Activated CD8-positive, alpha-beta memory T cell treated with anti-CD3 and anti-CD28 coated beads, Interleukin-2, amount 10 ng/mL, durations not matched to agents 7 days and 5 days (primary cell): ENCODE results near the gene SIPA1L3. TPM values are rescaled to one million over a fixed set of nuclear protein-coding genes. Genes with fewer than 3 reads are reported as not detected.

Source experiments
- ATAC-seq: fragments of 150-1000 bp; cut with Tn5 transposase; one replicate; pipeline ENCODE4 v1.10.0; 2021; ENCODE audit warnings: moderate library complexity
- CTCF ChIA-PET: fragments of 350-600 bp; sonication (Branson Sonifier 250); formaldehyde crosslinking; loops from one replicate; lab custom pipeline; 2021; ENCODE audit warnings: antibody characterized with exemption; lab: Charles Lee
- DNase-seq: peaks from one replicate; pipeline ENCODE4 v3.0.0-alpha.2; 2020
- H3K27ac Mint-ChIP-seq: one replicate; pipeline ENCODE4 v1.8.0; 2021; ENCODE audit warnings: mild to moderate bottlenecking, mixed read lengths
- H3K27me3 Mint-ChIP-seq: one replicate; pipeline ENCODE4 v1.8.0; 2021; ENCODE audit warnings: mixed read lengths
- H3K36me3 Mint-ChIP-seq: one replicate; pipeline ENCODE4 v1.8.0; 2021; ENCODE audit warnings: mild to moderate bottlenecking, mixed read lengths
- H3K4me1 Mint-ChIP-seq: one replicate; pipeline ENCODE4 v1.8.0; 2021; ENCODE audit warnings: mixed read lengths
- H3K4me3 Mint-ChIP-seq: one replicate; pipeline ENCODE4 v1.8.0; 2021; ENCODE audit warnings: mild to moderate bottlenecking, moderate library complexity, mixed read lengths
- H3K9me3 Mint-ChIP-seq: one replicate; pipeline ENCODE4 v1.8.0; 2022; ENCODE audit warnings: low read depth, mixed read lengths
- total RNA-seq, 2 experiments: library from RNA; stranded (reverse); gene quantifications; one replicate each; pipeline ENCODE4 v1.2.3, GENCODE V29; 2021

SIPA1L3 gene
- total RNA-seq, 2 experiments from 2014 or later, result 16.6 to 21.6 TPM

DNA sequence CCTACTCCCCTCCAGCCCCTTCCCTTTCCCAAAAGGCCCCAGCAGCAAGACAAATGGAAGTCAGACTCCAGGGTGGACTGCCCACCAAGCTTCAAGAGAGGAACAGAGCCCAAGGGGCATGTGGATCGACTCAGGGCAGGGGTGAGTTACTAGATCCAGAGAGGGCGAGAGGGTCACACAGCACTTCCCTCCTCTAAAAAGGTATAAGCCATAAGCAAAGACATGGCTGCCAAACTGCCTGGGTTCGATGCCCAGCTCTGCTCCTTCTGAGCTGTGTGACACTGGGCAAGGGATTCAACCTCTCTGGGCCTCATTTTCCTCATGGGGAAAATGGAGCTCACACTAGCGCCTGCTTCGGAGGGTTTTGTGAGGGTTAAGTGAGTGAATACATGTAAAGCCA is 345.4 kb downstream of the SIPA1L3 start:
- CTCF ChIA-PET, result interaction anchor here (0.9 to 1.3 kb wide), 4 partner anchors 8 to 82 kb away, joined by 3 to 4 read pairs (median 4); no protein-coding TSS in a partner anchor
- no peak overlapping the region for H3K27ac Mint-ChIP-seq
- H3K36me3 Mint-ChIP-seq, result no peaks in the 10 kb centered on the region
- no peak for ATAC-seq
- no peak for DNase-seq
- H3K27me3 Mint-ChIP-seq, result peaks cover 19% of the 10 kb centered on the region
- H3K4me3 Mint-ChIP-seq, result no peak overlapping the region
- peaks cover 11% of the 10 kb centered on the region for H3K4me1 Mint-ChIP-seq
- H3K9me3 Mint-ChIP-seq, result no peaks in the 10 kb centered on the region

DNA sequence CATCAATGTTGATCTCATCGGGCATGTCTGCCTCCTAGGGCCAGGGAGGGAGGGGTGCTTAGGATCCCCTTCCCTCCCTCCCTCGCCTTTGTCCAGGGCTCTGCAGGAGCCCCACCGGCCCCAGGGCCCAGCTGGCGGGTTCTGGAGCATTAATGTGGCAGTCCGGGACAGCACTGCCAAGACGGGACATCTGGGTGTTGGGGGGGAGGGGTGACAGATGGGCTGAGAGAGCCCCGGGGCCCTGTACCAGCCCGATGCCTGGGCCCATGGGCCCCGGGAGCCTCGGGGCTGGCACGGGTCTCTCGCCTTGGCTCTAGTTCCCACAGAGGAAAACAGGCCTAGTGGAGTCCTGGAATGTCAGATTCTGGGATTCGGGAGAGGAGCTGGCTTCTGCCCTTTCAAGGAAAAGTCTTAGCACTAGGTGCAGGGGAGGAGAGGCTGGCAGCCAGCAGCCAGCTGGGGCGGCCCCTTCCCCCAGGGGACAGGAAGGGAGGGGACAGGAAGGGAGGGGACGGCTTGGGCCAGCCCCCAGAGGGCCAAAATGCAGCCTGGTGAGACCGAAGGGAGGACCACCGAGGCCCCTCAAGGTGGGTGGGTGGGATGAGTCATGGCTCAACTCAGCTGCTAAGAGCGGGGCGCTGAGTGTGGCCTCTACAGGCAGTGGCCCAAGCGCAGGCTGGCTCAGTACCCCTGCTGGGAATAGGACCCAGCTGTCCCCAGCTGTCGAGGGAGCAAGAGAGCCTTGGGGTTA is 346.1 kb downstream of the SIPA1L3 start:
- CTCF ChIA-PET, result interaction anchor here (0.9 to 1.1 kb wide), 2 partner anchors 9 to 19 kb away, joined by 3 read pairs; no protein-coding TSS in a partner anchor
- no peak overlapping the region for H3K27ac Mint-ChIP-seq
- H3K27me3 Mint-ChIP-seq, result peaks cover 22% of the 10 kb centered on the region
- no peaks in the 10 kb centered on the region for H3K9me3 Mint-ChIP-seq
- ATAC-seq (no peak), DNase-seq (no peak)
- no peaks in the 10 kb centered on the region for H3K36me3 Mint-ChIP-seq
- peaks cover 11% of the 10 kb centered on the region for H3K4me1 Mint-ChIP-seq
- no peak overlapping the region for H3K4me3 Mint-ChIP-seq

DNA sequence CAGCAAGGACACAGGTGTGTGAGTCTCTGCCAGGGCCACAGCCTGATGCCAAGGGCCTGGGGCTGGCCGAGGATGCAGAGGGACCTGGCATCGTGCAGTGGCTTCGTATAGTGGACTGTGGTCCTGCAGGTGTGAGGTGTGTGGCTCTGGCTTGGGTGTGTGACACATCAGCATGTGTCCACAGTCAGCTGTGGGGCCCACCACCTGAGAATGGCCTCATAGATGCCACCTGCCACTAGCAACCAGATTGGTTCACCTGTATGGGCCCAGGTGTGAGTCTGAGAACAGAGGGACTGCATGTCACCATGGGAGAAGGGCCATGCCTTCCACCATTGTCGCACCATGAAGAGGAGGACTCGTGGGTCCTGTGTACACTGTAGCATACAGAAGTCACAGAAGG is 346.8 kb downstream of the SIPA1L3 start:
- Mint-ChIP-seq H3K4me3 (no peak overlapping the region), H3K27ac (no peak overlapping the region), H3K27me3 (peaks cover 22% of the 10 kb centered on the region), H3K36me3 (no peaks in the 10 kb centered on the region), H3K4me1 (peaks cover 11% of the 10 kb centered on the region), H3K9me3 (no peaks in the 10 kb centered on the region)
- CTCF ChIA-PET, result no interaction called here
- no peak for ATAC-seq
- DNase-seq, result no peak

DNA sequence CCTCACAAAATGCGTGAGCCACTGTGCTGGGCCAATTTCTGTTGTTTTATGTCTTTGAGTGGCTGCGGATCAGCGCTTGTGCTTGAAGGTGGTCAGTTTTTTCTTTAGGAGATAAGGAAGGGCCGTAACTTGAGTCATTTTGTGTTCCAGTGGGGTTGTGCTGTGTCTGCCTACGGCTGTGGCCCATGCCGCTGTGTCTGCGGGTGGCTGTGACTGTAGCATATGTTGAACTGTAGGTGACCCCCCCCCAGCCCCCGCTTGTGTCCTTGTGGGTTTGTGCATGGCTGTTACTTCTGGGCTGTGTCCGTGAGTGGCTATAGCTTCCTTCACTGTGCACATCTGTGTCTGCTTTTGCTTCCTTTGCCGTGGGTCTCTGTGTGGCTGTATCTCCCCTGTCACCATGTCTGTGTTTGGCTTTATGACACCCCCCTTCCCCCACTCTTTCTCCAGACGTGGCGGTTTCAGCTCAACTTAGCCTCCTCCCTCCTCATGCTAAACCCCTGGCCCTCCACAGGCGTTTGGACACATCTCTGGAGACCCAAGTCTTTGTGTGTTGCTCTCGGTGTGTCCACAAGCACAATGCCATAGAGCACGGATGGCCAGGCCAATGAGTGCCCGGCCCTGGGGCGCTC is 348.5 kb downstream of the SIPA1L3 start:
- no peak for ATAC-seq
- peaks cover 22% of the 10 kb centered on the region for H3K27me3 Mint-ChIP-seq
- no peaks in the 10 kb centered on the region for H3K36me3 Mint-ChIP-seq
- no peaks in the 10 kb centered on the region for H3K9me3 Mint-ChIP-seq
- DNase-seq, result no peak
- H3K4me3 Mint-ChIP-seq, result no peak overlapping the region
- CTCF ChIA-PET, result interaction anchor here (0.6 to 1.0 kb wide), 4 partner anchors 11 to 78 kb away, joined by 3 to 5 read pairs (median 4); no protein-coding TSS in a partner anchor
- H3K4me1 Mint-ChIP-seq, result peaks cover 11% of the 10 kb centered on the region
- no peak overlapping the region for H3K27ac Mint-ChIP-seq

Other genes with a start within 250 kb of the SIPA1L3 start
- gene ZNF607, start 187.4 kb upstream of the SIPA1L3 start, total RNA-seq, result 1 to 10 TPM; 4.4 to 6.6 TPM
- gene ZNF573, start 127.6 kb upstream of the SIPA1L3 start, total RNA-seq, result 1 to 10 TPM; 7.1 TPM
- gene WDR87, start 614 bp upstream of the SIPA1L3 start, total RNA-seq, result not detected